HepG2 (cell line): ENCODE data around the gene UBE2E1.

ENCODE experiments used
- BCL3 ChIP-seq: sonication (generic); formaldehyde crosslinking; IDR thresholded peaks from 2 replicates; pipeline ENCODE4 v1.5.1; 2020; ENCODE audit warnings: mild to moderate bottlenecking, missing genetic modification reagents, moderate library complexity
- SP2 ChIP-seq: sonication (generic); formaldehyde crosslinking; IDR thresholded peaks from 2 replicates; pipeline ENCODE4 v1.5.1; 2020; ENCODE audit warnings: mild to moderate bottlenecking, missing genetic modification reagents
- YY1 ChIP-seq: IDR thresholded peaks from 2 replicates; pipeline ENCODE4 v1.6.1; 2011; ENCODE audit warnings: low read length, low read depth, moderate library complexity, mild to moderate bottlenecking; ENCODE audit not compliant: insufficient read depth, insufficient replicate concordance

- no peak for TF ChIP-seq SP2 (CRISPR knock-in tag)
- TF ChIP-seq YY1 = no peak
- TF ChIP-seq BCL3 = no peak
Measured at GRCh38 chr3:23934253-23934652, 128.5 kb downstream of the UBE2E1 start.
